ENCODE results near the gene NECAB2. TPM values are rescaled to one million over a fixed set of nuclear protein-coding genes. Genes with fewer than 3 reads are reported as not detected.

Gene NECAB2
- total RNA-seq, 2 experiments from 2014 or later: not detected

DNA sequence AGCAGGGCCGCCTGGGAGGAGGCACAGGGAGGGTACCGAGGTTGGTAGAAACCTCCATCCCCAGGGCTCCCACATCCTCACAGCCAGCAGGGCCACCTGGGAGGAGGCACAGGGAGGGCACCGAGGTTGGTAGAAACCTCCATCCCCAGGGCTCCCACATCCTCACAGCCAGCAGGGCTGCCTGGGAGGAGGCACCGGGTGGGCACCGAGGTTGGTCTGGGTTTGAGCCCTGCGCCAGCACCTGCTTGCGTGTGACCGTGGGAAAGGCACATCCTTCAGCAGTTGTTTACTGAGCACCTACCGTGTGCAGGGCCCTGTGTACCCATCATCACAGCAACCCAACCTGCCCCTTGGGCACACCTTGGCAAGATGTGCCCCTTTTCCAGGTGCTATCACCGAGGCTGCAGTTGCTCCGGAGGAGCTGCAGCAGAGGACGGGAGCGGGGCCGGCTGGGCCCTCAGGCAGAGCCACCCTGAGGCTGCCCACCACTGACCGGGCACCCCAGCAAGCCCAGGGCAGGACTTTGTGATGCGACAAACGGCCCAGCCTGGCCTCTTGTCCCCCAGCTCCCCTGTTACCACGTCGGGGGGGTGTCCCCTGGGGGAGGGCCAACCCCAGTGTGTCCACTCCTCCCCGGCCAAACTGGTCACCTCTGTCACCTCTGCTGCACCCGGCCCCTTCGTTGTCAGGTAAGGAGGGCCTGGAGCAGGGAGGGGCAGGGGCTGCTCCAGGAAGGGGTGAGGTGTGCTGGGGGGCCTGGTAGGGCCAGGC lies 37.1 kb upstream of the NECAB2 start:
- H3K4me3 ChIP-seq (ENCODE audit: low read length): no peak overlapping the region
- H3K27ac Mint-ChIP-seq: no peak overlapping the region
- no peaks in the 10 kb centered on the region for H3K27me3 ChIP-seq (ENCODE audit: control insufficient read depth in 1 of 2, insufficient read depth in 2 of 2, low read length in 2 of 2)
- CTCF ChIA-PET: no interaction called here
- H3K36me3 ChIP-seq (ENCODE audit: insufficient read depth, low read length): no peaks in the 10 kb centered on the region
- no peak overlapping the region for H3K4me3 Mint-ChIP-seq
- H3K4me1 Mint-ChIP-seq (ENCODE audit: low read depth): peaks cover 3% of the 10 kb centered on the region
- ATAC-seq (ENCODE audit: poor library complexity) (no peak), DNase-seq (no peak)
- H3K27ac ChIP-seq (ENCODE audit: low read depth in 1 of 2, low read length in 2 of 2): no peak overlapping the region
- no peak for TF ChIP-seq CTCF (IDR thresholded peaks at IDR 0.05)
- peaks cover 3% of the 10 kb centered on the region for H3K4me1 ChIP-seq (ENCODE audit: insufficient read depth, low read length)
- no peaks in the 10 kb centered on the region for H3K9me3 Mint-ChIP-seq
- intact Hi-C loops (cut with DNase I, micrococcal nuclease): no loop called here
- H3K9me3 ChIP-seq (ENCODE audit: control insufficient read depth in 1 of 2, insufficient read depth in 1 of 2, low read length in 2 of 2): no peaks in the 10 kb centered on the region
- no peaks in the 10 kb centered on the region for H3K36me3 Mint-ChIP-seq (ENCODE audit: low read depth)
- POLR2A ChIA-PET: no interaction called here
- no peaks in the 10 kb centered on the region for H3K27me3 Mint-ChIP-seq

- Mint-ChIP-seq H3K27ac (no peak overlapping the region), H3K27me3 (no peaks in the 10 kb centered on the region), H3K4me3 (no peak overlapping the region), H3K36me3 (ENCODE audit: low read depth) (no peaks in the 10 kb centered on the region), H3K4me1 (ENCODE audit: low read depth) (peaks cover 2% of the 10 kb centered on the region), H3K9me3 (no peaks in the 10 kb centered on the region)
- Histone ChIP-seq H3K4me1 (ENCODE audit: insufficient read depth, low read length) (peaks cover under 1% of the 10 kb centered on the region), H3K27ac (ENCODE audit: low read depth in 1 of 2, low read length in 2 of 2) (no peak overlapping the region), H3K4me3 (ENCODE audit: low read length) (no peak overlapping the region), H3K36me3 (ENCODE audit: insufficient read depth, low read length) (no peaks in the 10 kb centered on the region), H3K27me3 (ENCODE audit: control insufficient read depth in 1 of 2, insufficient read depth in 2 of 2, low read length in 2 of 2) (no peaks in the 10 kb centered on the region), H3K9me3 (ENCODE audit: control insufficient read depth in 1 of 2, insufficient read depth in 1 of 2, low read length in 2 of 2) (no peaks in the 10 kb centered on the region)
- intact Hi-C loops (cut with DNase I, micrococcal nuclease): no loop called here
- DNase-seq: no peak
- POLR2A ChIA-PET: no interaction called here
- CTCF ChIA-PET: no interaction called here
- no peak for ATAC-seq (ENCODE audit: poor library complexity)
- TF ChIP-seq CTCF (IDR thresholded peaks at IDR 0.05): no peak
These were observed 36.5 kb upstream of the NECAB2 start for GRCh38 chr16:83931556-83931955.

GRCh38 chr16:83932304-83932703 lies 35.7 kb upstream of the NECAB2 start:
- no peaks in the 10 kb centered on the region for H3K4me1 ChIP-seq (ENCODE audit: insufficient read depth, low read length)
- H3K9me3 Mint-ChIP-seq: no peaks in the 10 kb centered on the region
- H3K27me3 Mint-ChIP-seq: no peaks in the 10 kb centered on the region
- no peaks in the 10 kb centered on the region for H3K9me3 ChIP-seq (ENCODE audit: control insufficient read depth in 1 of 2, insufficient read depth in 1 of 2, low read length in 2 of 2)
- POLR2A ChIA-PET: no interaction called here
- no peak overlapping the region for H3K4me3 Mint-ChIP-seq
- H3K27me3 ChIP-seq (ENCODE audit: control insufficient read depth in 1 of 2, insufficient read depth in 2 of 2, low read length in 2 of 2): no peaks in the 10 kb centered on the region
- no peak overlapping the region for H3K4me3 ChIP-seq (ENCODE audit: low read length)
- H3K4me1 Mint-ChIP-seq (ENCODE audit: low read depth): no peaks in the 10 kb centered on the region
- ATAC-seq (ENCODE audit: poor library complexity) (no peak), DNase-seq (no peak)
- no peak overlapping the region for H3K27ac Mint-ChIP-seq
- CTCF ChIA-PET: no interaction called here
- peaks cover 3% of the 10 kb centered on the region for H3K36me3 Mint-ChIP-seq (ENCODE audit: low read depth)
- intact Hi-C loops (cut with DNase I, micrococcal nuclease): no loop called here
- H3K27ac ChIP-seq (ENCODE audit: low read depth in 1 of 2, low read length in 2 of 2): no peak overlapping the region
- TF ChIP-seq CTCF (IDR thresholded peaks at IDR 0.05): no peak
- H3K36me3 ChIP-seq (ENCODE audit: insufficient read depth, low read length): no peaks in the 10 kb centered on the region
